Measurements from ENCODE around the gene MTMR11.

The MTMR11 gene, protein sequence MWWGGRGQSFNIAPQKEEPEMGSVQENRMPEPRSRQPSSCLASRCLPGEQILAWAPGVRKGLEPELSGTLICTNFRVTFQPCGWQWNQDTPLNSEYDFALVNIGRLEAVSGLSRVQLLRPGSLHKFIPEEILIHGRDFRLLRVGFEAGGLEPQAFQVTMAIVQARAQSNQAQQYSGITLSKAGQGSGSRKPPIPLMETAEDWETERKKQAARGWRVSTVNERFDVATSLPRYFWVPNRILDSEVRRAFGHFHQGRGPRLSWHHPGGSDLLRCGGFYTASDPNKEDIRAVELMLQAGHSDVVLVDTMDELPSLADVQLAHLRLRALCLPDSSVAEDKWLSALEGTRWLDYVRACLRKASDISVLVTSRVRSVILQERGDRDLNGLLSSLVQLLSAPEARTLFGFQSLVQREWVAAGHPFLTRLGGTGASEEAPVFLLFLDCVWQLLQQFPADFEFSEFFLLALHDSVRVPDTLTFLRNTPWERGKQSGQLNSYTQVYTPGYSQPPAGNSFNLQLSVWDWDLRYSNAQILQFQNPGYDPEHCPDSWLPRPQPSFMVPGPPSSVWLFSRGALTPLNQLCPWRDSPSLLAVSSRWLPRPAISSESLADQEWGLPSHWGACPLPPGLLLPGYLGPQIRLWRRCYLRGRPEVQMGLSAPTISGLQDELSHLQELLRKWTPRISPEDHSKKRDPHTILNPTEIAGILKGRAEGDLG

DNA sequence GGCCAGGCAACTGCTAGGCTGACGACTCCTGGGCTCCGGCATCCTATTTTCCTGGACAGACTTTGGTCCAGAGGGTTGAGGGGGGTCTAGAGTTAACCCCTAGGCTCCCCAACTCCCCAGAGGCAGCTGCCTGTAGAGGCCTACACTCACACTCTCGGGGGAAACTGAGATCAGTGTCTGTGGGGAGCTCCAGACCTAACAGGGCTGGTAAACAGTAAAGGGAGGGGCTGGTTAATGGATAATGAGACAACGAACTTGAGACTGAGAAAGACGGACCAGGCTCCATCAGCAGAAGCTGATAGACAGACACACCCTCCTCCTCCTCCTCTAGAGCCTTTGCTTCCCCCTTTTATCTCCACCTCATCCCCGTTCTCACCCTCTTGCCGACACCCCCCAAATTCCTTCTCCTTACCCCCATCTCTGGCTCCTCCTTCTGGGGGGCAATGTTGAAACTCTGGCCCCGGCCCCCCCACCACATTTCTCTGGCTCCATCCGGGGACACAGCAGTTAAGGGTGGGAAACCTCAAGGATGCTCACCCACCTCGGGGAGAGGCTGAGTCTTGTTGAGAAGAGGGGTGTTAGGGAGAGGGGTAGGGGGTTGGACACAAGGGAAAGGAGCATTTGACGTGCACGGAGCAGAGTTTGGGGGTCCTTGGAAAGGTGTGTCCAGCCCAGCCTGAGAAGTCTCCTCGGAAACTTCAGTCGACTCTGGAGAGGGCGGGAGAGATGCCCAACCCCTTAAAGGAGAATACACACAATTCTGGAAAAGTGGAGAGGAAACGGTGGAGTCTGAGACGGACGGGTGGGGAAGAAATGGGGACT is at the start of gene MTMR11:
Gene MTMR11 (minus strand): TSS at position 710 of the 822 bp plus-strand sequence. CDS start 232 bp downstream, at position 478.
- Histone ChIP-seq H3K4me3 (ENCODE audit: low read length) (peak within 1 kb of the TSS; percentile 30), H3K9me3 (ENCODE audit: low read length) (no peaks in the 10 kb centered on the region), H3K36me3 (ENCODE audit: insufficient read depth, low read length) (no peaks in the 10 kb centered on the region), H3K27me3 (ENCODE audit: insufficient read depth, low read length) (no peaks in the 10 kb centered on the region), H2AFZ (ENCODE audit: low read depth, low read length) (no peak within 1 kb of the TSS), H3K4me1 (ENCODE audit: insufficient read depth, low read length) (peaks cover 12% of the 10 kb centered on the region)

DNA sequence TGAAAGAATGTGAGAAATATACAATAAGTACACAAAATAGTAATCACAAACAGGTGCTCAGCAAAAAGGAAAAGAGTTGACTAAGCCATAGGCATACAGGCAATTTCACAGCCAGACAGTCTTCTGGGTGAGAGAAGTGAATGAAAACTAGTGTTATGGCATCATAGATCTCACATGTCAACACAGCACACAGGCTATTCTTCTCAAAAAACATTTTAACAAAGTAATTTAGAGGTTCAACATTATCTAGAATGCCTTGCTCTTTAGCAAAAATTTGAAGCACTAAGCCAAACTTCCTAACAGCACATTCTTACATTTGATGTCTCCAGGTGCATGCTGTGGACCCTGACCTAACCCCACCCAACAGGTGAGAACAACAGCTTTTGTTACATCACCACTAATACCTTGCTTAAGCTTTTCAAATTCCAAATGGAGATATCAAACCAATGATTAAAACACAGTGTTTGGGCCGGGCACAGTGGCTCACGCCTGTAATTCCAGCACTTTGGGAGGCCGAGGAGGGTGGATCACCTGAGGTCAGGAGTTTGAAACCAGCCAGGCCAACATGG is 43.4 kb upstream of the MTMR11 start:
- Histone ChIP-seq H3K4me3 (ENCODE audit: low read length) (no peak overlapping the region), H3K4me1 (ENCODE audit: insufficient read depth, low read length) (no peaks in the 10 kb centered on the region), H2AFZ (ENCODE audit: low read depth, low read length) (no peak overlapping the region), H3K9me3 (ENCODE audit: low read length) (no peaks in the 10 kb centered on the region), H3K36me3 (ENCODE audit: insufficient read depth, low read length) (peaks cover 18% of the 10 kb centered on the region), H3K27me3 (ENCODE audit: insufficient read depth, low read length) (no peaks in the 10 kb centered on the region)

DNA sequence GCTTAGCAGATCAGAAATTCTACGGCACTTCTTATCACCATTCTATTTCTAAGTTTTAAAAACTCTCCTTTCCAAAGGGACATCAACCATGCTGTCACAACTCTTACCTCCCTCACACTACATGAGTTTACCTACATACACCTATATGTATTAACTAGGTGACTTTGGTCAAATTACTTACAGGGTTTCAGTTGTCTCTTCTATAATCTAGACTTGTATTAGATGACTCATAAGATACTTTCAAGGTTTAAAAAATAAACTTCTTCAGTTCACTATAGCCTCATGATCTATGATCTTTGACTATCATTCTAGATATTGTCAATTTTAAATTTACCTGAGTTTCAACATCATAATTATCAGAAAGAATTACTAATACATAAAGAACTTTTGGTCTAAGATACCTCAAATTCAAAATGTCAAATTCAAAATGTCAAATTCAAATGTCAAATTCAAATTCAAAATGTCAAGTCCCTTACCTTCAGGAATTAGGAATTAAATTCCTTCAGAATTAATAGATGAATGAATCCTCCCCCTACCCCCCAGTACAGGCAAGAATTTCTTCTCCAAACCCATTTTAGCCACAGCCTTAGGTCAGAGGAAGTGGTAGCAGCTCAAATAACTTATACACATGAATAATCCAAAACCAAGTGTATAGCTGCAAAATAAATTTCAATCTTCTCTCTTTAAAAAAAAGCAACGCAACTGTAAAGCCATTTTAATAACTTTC is 42.7 kb upstream of the MTMR11 start:
- Histone ChIP-seq H3K4me1 (ENCODE audit: insufficient read depth, low read length) (no peaks in the 10 kb centered on the region), H3K9me3 (ENCODE audit: low read length) (no peaks in the 10 kb centered on the region), H2AFZ (ENCODE audit: low read depth, low read length) (no peak overlapping the region), H3K36me3 (ENCODE audit: insufficient read depth, low read length) (peaks cover 19% of the 10 kb centered on the region), H3K27me3 (ENCODE audit: insufficient read depth, low read length) (no peaks in the 10 kb centered on the region), H3K4me3 (ENCODE audit: low read length) (no peak overlapping the region)

DNA sequence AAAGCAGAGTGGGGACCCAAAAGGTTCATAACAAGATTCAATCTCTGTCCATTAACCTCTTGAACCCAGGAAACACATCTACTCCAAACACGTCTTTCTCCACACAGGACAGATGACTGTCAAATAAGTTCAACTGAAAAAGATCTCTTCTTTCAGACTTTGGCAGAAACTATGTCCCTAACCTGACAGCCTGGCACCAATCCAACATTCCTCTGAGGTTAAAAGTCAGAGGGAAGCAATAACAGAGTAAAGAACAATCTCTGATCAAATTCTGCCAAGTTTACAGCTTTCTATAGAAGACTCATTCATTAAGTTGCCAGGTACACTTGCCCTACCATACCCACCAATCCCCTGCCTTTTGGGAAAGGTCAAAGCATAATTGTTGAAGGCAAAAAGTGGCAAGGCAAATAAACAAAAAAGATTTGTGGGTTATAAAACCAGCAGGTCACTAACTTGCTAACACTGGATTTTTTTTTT is 41.9 kb upstream of the MTMR11 start:
- H3K27me3 ChIP-seq (ENCODE audit: insufficient read depth, low read length) = no peaks in the 10 kb centered on the region
- peaks cover 24% of the 10 kb centered on the region for H3K36me3 ChIP-seq (ENCODE audit: insufficient read depth, low read length)
- no peaks in the 10 kb centered on the region for H3K4me1 ChIP-seq (ENCODE audit: insufficient read depth, low read length)
- no peak overlapping the region for H2AFZ ChIP-seq (ENCODE audit: low read depth, low read length)
- H3K9me3 ChIP-seq (ENCODE audit: low read length) = no peaks in the 10 kb centered on the region
- H3K4me3 ChIP-seq (ENCODE audit: low read length) = no peak overlapping the region

DNA sequence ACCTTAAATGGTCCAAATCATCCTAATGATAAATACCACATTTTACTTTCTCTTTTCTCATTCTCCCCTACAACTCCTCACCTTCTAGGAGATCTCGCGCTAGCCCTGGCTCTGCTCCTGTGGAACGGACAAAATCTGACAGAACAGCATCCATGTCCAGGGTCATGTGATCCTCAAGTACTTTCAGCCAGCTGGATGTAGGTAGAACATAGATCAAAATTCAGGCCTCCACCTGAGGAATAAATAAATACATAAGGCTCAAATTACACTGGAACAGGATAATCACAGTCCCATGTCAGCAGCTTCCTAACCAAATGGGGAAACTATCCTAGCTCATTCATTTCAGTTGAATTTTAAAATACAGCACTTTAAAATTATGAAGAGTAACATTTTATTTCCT is 40.7 kb upstream of the MTMR11 start:
- H3K27me3 ChIP-seq (ENCODE audit: insufficient read depth, low read length) = no peaks in the 10 kb centered on the region
- H3K4me3 ChIP-seq (ENCODE audit: low read length) = no peak overlapping the region
- no peaks in the 10 kb centered on the region for H3K9me3 ChIP-seq (ENCODE audit: low read length)
- H2AFZ ChIP-seq (ENCODE audit: low read depth, low read length) = no peak overlapping the region
- peaks cover 30% of the 10 kb centered on the region for H3K36me3 ChIP-seq (ENCODE audit: insufficient read depth, low read length)
- no peaks in the 10 kb centered on the region for H3K4me1 ChIP-seq (ENCODE audit: insufficient read depth, low read length)

DNA sequence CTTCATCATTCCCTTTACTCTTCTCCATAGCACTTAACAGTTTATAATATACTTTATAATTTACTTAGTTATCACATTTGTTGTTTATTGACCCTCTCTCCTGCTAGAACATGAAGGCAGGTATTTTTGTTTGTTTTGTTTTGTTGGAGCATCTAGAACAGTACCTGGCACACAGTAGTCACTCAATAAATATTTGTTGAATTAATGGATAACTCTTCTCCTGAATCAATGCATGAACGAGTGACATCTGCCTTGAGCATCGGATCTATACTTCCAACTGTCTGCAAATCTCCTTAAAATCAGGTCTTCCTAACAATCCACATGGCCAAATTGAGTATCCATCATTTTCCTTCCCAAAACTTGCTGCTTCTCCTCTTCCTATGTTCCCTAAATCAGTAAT is 35.9 kb upstream of the MTMR11 start:
- Histone ChIP-seq H3K4me1 (ENCODE audit: insufficient read depth, low read length) (no peaks in the 10 kb centered on the region), H2AFZ (ENCODE audit: low read depth, low read length) (no peak overlapping the region), H3K4me3 (ENCODE audit: low read length) (no peak overlapping the region), H3K27me3 (ENCODE audit: insufficient read depth, low read length) (no peaks in the 10 kb centered on the region), H3K9me3 (ENCODE audit: low read length) (no peaks in the 10 kb centered on the region), H3K36me3 (ENCODE audit: insufficient read depth, low read length) (peaks cover 58% of the 10 kb centered on the region)

DNA sequence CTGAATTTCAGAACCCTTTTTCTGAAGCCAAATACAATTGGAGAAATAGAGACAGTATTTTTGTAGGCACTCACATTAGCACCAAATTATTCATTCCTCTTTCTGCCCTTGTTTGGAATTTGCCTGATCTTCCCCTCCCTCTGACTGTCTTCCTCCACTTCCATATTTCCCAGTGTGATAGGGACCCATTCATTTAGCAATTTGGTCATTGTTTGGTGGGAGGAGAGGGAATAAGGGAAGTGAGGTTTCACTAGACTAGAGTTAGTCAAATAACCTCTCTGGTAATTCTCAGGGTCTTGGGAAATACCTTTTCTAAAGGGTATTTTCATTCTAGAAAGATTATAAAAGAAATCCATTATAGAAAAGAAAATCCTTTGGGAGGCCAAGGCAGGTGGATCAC is 31.0 kb upstream of the MTMR11 start:
- Histone ChIP-seq H3K36me3 (ENCODE audit: insufficient read depth, low read length) (peaks cover 60% of the 10 kb centered on the region), H2AFZ (ENCODE audit: low read depth, low read length) (no peak overlapping the region), H3K4me3 (ENCODE audit: low read length) (no peak overlapping the region), H3K27me3 (ENCODE audit: insufficient read depth, low read length) (no peaks in the 10 kb centered on the region), H3K4me1 (ENCODE audit: insufficient read depth, low read length) (no peaks in the 10 kb centered on the region), H3K9me3 (ENCODE audit: low read length) (no peaks in the 10 kb centered on the region)

DNA sequence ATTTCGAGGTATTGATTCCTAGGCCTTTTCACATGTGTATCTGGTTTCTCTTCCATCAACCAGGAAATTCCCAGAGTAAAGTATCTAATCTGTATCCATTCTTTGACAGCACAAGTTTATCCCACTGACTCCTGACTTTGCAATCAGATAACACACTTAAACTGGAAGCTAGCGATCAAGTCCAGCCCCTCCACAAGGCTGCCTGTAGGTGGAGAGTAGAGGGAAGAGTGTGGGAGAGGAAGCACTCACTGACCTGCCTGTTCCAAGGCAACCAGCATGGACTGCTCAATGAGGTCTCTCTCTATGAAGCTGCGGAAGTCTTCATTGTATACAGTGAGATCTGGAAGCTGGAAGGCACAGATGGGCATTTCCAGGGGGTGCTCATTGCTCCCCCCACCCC is 30.4 kb upstream of the MTMR11 start:
- Histone ChIP-seq H3K36me3 (ENCODE audit: insufficient read depth, low read length) (peaks cover 57% of the 10 kb centered on the region), H3K4me3 (ENCODE audit: low read length) (no peak overlapping the region), H2AFZ (ENCODE audit: low read depth, low read length) (no peak overlapping the region), H3K4me1 (ENCODE audit: insufficient read depth, low read length) (no peaks in the 10 kb centered on the region), H3K27me3 (ENCODE audit: insufficient read depth, low read length) (no peaks in the 10 kb centered on the region), H3K9me3 (ENCODE audit: low read length) (no peaks in the 10 kb centered on the region)

DNA sequence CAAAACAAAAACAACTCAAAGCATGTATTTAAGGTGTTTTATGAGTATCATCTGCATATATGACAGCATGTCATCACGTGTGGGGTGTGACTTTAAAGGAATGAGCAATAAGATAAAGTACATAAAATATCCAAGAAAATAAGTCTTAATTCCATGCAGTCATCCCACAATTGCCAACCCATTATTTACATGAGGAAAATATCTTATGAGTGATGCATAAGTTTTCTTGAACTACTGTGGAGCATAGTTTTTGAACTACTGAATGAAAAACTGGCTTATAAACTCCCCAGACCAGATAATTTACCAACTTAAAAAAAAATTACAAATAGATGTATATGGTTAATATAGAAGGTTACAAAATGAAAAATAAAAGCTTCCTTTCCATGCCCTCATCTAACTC is 29.7 kb upstream of the MTMR11 start:
- no peaks in the 10 kb centered on the region for H3K4me1 ChIP-seq (ENCODE audit: insufficient read depth, low read length)
- peaks cover 54% of the 10 kb centered on the region for H3K36me3 ChIP-seq (ENCODE audit: insufficient read depth, low read length)

DNA sequence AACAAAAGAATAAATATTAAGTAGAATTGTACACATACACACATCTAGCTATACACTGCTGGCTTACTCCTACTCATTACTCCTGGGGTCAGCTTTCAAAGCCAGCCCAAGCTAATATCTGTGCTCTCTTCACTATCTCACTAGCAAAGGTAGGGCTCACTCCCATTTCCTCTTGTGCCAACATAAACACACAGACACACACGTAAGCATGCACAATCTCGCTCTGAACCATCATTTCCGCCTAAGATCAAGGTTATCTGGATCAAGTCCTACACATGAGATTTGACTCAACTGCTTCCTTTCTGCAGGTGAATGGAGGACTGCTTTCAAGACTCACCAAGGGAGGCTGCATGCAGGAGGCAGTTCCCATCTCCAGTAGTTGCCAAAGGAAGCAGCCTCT is 28.8 kb upstream of the MTMR11 start:
- Histone ChIP-seq H3K27me3 (ENCODE audit: insufficient read depth, low read length) (no peaks in the 10 kb centered on the region), H3K4me3 (ENCODE audit: low read length) (no peak overlapping the region), H3K9me3 (ENCODE audit: low read length) (no peaks in the 10 kb centered on the region), H3K4me1 (ENCODE audit: insufficient read depth, low read length) (no peaks in the 10 kb centered on the region), H3K36me3 (ENCODE audit: insufficient read depth, low read length) (peaks cover 51% of the 10 kb centered on the region), H2AFZ (ENCODE audit: low read depth, low read length) (no peak overlapping the region)

More for the DNA sequence above, 29.7 kb upstream of the MTMR11 start:
- Histone ChIP-seq H3K27me3 (ENCODE audit: insufficient read depth, low read length) (no peaks in the 10 kb centered on the region), H3K9me3 (ENCODE audit: low read length) (no peaks in the 10 kb centered on the region), H3K4me3 (ENCODE audit: low read length) (no peak overlapping the region), H2AFZ (ENCODE audit: low read depth, low read length) (no peak overlapping the region)

DNA sequence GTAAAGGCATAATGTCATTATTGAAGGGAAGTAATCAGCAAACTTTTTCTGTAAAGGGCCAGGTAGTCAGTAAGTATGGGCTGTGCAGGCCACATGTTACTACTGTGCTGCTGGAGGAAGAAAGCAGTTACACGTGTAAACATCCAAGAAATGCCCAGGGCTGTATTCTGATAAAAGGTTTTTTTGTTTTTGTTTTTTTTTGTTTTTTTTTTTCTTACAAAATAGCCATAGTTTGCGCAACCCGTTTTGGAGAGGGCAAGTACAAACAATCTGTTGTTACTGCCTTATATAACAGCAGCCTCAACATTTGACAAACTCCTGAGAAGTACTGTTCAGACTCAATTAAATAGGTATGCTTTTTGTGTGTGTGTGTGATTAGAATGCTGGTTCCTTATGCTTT is 26.7 kb upstream of the MTMR11 start:
- Histone ChIP-seq H3K9me3 (ENCODE audit: low read length) (peaks cover 7% of the 10 kb centered on the region), H3K4me3 (ENCODE audit: low read length) (no peak overlapping the region), H3K36me3 (ENCODE audit: insufficient read depth, low read length) (peaks cover 55% of the 10 kb centered on the region), H3K27me3 (ENCODE audit: insufficient read depth, low read length) (no peaks in the 10 kb centered on the region), H2AFZ (ENCODE audit: low read depth, low read length) (no peak overlapping the region), H3K4me1 (ENCODE audit: insufficient read depth, low read length) (no peaks in the 10 kb centered on the region)

DNA sequence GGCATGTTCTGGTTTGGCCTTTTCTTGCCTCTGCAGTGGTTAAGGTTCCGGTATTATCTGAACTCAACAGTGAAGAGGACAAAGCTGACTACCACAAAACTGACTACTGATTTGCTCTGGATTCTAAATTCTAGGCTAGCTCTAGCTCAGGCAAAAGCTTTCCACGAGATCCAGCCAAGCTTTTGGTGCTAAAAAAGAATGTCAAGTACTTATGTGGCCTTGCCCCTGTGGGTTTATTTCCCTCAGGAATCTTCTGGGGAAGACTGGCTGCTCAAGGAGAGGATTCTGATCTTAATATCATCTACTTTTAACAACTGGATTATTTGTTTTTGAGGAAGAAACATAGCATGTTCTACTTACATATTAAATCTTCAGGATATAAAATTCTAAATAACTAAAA is 26.1 kb upstream of the MTMR11 start:
- Histone ChIP-seq H3K27me3 (ENCODE audit: insufficient read depth, low read length) (no peaks in the 10 kb centered on the region), H3K4me3 (ENCODE audit: low read length) (no peak overlapping the region), H2AFZ (ENCODE audit: low read depth, low read length) (no peak overlapping the region), H3K9me3 (ENCODE audit: low read length) (peaks cover 11% of the 10 kb centered on the region), H3K4me1 (ENCODE audit: insufficient read depth, low read length) (no peaks in the 10 kb centered on the region), H3K36me3 (ENCODE audit: insufficient read depth, low read length) (peaks cover 59% of the 10 kb centered on the region)

Data from neuron (in vitro differentiated cells).